Measurements from ENCODE around the gene MAP4K3.

Gene MAP4K3

DNA sequence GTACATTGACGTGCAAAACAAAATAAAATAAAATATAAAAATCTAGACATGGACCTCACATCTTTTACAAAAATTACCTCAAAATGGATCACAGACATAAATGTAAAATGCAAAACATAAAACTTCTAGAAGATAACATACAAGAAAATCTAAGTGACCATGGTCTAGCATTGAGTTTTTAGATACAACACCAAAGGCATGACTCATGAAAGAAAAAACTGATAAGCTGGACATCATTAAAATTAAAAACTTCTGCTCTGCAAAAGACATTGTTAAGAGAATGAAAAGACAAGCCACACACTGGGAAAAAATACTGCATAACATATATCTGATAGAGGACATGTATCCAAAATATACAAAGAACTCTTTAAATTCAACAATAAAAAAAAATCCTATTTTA is 14.4 kb downstream of the MAP4K3 start:
- CTCF ChIA-PET, result no interaction called here
- TF ChIP-seq SP1 (IDR thresholded peaks at IDR 0.05), result no peak
- no peak for TF ChIP-seq FOXM1 (IDR thresholded peaks at IDR 0.05; ENCODE audit: borderline replicate concordance)
- TF ChIP-seq SUZ12 (IDR thresholded peaks at IDR 0.05), result no peak
- no peak for TF ChIP-seq LEF1 (IDR thresholded peaks at IDR 0.05; ENCODE audit: borderline replicate concordance)
- TF ChIP-seq NFRKB (IDR thresholded peaks at IDR 0.05), result no peak
- no peak for TF ChIP-seq ARNT (IDR thresholded peaks at IDR 0.05)
- no peak for TF ChIP-seq FOXK2 (IDR thresholded peaks at IDR 0.05)
- no peak for TF ChIP-seq BHLHE40 (IDR thresholded peaks at IDR 0.05; ENCODE audit: borderline replicate concordance)
- no peak for TF ChIP-seq FOXA1 (IDR thresholded peaks at IDR 0.05)
- no peak for TF ChIP-seq ELF4 (IDR thresholded peaks at IDR 0.05)
- no peak for TF ChIP-seq TARDBP (IDR thresholded peaks at IDR 0.05)
- POLR2A ChIA-PET, result no interaction called here
- DNase-seq (ENCODE audit: extremely low spot score), result no peak

DNA sequence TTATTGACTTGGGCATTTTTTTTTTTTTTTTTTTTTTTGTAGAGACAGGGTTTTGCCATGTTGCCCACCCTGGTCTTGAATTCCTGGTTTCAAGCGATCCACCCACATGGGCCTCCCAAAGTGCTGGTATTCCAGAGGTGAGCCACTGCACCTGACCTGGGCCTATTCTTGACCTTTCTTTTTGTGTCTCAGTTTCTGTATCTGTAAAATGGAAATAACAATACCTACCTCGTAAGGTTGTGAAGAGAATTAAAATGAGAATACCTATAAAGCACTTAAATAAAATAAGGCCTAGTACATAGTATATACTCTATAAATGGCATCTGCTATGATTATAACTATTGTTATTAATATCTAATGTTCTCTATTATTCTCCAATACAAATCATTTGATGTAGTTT is 15.7 kb downstream of the MAP4K3 start:
- ChIA-PET CTCF (no interaction called here), POLR2A (no interaction called here)

DNA sequence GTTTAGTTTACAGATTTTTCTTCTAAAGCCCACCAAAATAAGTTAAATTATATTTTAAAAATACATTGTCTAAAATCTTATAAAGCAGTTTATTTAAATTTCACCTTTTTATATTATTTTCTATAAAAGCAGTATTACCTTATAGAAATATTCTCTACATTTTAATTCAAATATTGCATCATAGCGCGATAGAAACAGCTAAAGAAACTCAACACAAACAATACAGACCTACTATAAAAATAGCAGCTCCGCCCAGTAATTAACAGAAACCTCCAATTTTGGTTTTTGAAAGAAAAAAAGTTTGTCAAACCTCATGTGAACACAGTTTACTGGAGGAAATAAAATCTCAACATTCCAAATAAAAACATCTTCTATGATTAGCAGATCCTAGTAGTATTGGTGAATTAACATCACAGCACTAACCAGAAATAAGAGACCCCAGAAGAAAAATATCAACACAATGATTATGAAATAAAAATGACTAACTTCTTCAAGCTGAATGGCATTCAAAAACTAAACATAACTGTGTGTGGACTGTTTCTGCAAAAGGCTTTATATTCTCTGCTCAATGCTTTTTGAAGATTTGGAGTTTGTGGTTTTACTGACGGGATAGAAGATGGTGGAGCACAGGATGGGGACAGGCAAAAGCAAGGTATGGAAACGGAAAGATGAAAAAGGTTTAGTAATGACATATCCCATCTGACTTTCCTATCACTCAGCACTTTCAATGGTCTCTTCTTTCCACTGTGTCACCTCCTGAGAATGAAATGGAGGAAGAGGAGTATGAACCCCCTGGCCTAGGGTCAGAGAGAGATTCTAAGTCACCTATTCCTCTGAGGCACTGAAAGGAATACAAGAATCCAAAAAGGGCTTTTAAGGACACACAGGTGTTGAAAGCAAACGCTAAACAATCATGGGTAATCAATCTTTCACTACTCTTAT is 17.5 kb downstream of the MAP4K3 start:
- DNase-seq (ENCODE audit: extremely low spot score), result no peak
- TF ChIP-seq ZNF384 (IDR thresholded peaks at IDR 0.05) (no peak), TARDBP (IDR thresholded peaks at IDR 0.05) (no peak), HDGF (IDR thresholded peaks at IDR 0.05; ENCODE audit: borderline replicate concordance) (no peak), FOXK2 (IDR thresholded peaks at IDR 0.05) (no peak), FOXA1 (IDR thresholded peaks at IDR 0.05) (no peak), BHLHE40 (IDR thresholded peaks at IDR 0.05; ENCODE audit: borderline replicate concordance) (no peak), SUZ12 (IDR thresholded peaks at IDR 0.05) (no peak), ARNT (IDR thresholded peaks at IDR 0.05) (no peak), CTBP1 (IDR thresholded peaks at IDR 0.05; ENCODE audit: borderline replicate concordance) (no peak)
- TF ChIP-seq, protein P1, sequence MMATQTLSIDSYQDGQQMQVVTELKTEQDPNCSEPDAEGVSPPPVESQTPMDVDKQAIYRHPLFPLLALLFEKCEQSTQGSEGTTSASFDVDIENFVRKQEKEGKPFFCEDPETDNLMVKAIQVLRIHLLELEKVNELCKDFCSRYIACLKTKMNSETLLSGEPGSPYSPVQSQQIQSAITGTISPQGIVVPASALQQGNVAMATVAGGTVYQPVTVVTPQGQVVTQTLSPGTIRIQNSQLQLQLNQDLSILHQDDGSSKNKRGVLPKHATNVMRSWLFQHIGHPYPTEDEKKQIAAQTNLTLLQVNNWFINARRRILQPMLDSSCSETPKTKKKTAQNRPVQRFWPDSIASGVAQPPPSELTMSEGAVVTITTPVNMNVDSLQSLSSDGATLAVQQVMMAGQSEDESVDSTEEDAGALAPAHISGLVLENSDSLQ (IDR thresholded peaks at IDR 0.05), result no peak
- CTCF ChIA-PET, result interaction anchor here (0.6 kb wide), 1 partner anchor 43 kb away, joined by 3 read pairs; no protein-coding TSS in a partner anchor
- POLR2A ChIA-PET, result no interaction called here

More for the DNA sequence above, 15.7 kb downstream of the MAP4K3 start:
- no peak for TF ChIP-seq LEF1 (IDR thresholded peaks at IDR 0.05; ENCODE audit: borderline replicate concordance)
- DNase-seq (ENCODE audit: extremely low spot score), result no peak

DNA sequence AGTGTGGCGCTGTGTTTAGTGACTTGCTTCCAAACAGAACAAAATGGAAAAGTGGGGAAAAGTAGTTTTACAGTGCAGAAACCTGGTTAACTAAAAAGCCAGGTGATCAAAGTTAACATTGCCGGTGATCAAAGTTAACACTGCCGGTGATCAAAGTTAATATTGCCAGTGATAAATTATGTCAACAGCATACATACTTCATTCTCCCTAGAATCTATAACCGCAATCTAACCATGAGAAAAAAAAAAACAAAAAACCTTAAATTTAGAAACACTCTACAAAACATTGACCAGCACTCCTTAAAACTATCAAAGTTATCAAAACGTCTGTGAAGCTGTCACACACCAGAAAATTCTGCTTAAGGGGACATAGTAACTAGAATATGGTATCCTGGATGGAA is 18.6 kb downstream of the MAP4K3 start:
- POLR2A ChIA-PET, result no interaction called here
- DNase-seq (ENCODE audit: extremely low spot score), result no peak
- CTCF ChIA-PET, result interaction anchor here (0.5 to 0.6 kb wide), 3 partner anchors 42 to 1051 kb away, joined by 3 read pairs; no protein-coding TSS in a partner anchor
- no peak for TF ChIP-seq CTBP1 (IDR thresholded peaks at IDR 0.05; ENCODE audit: borderline replicate concordance)
- TF ChIP-seq, protein P1 (IDR thresholded peaks at IDR 0.05), result peak; percentile 1; the same call in 1 of the 2 replicates
- TF ChIP-seq ARNT (IDR thresholded peaks at IDR 0.05), result no peak
- TF ChIP-seq ZNF384 (IDR thresholded peaks at IDR 0.05), result no peak
- TF ChIP-seq FOXK2 (IDR thresholded peaks at IDR 0.05), result no peak
- TF ChIP-seq BHLHE40 (IDR thresholded peaks at IDR 0.05; ENCODE audit: borderline replicate concordance), result no peak

DNA sequence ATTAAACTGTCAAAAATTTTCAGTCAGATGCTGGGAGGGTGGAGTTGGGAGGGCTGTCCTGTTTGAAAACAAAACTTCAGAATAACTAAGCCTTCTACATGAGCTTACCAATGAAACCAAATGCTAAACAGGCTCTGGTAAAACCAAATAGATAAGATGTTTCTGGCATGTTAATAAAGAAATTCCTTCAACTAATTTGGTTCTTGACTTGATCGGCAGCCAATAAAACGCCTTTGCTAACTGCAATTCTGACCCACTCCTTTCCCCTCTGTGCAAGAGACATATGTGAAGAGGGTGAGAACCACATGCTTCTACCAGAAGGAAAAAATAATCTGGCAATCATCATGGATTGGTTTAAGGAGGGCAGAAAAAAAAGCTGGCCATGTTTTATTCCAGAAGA is 20.9 kb downstream of the MAP4K3 start:
- CTCF ChIA-PET, result no interaction called here
- POLR2A ChIA-PET, result no interaction called here
- no peak for DNase-seq (ENCODE audit: extremely low spot score)
- TF ChIP-seq L3MBTL2 (conservative IDR thresholded peaks at IDR 0.05), result no peak
- TF ChIP-seq, protein P1 (IDR thresholded peaks at IDR 0.05), result 0 out of 2 replicates have a peak, but pooled peaks have one; percentile 15

DNA sequence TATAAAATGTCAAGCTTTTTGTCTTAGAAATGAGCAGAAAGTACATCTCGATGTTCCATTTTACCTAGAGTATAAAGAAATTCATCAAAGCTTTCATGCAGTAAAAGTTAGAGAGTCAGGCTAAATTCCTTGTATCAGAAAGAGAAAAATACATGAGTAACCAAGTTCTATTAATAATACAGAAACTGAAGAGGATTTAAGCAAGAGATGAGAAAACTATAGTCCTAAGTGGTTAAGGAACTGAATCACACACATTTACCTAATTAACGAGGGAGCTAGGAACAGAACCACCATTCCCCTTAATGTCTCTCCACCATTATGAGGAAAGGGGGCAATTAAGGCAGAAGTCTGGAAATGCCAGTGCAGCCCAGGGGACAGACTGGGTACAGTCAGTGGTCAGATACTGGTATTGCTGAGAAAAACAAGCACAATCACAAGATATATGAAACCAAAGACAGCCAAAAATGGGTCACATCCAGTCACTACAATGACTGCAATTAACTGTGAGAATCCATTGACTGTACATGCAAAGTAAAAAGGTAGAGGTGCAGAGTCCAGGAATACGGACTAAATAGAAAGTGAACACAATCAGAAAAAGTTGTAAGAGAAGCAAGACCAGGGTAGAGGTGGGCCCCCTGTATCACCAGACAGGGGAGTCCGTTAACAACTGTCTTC is 23.9 kb downstream of the MAP4K3 start:
- TF ChIP-seq FOXK2 (IDR thresholded peaks at IDR 0.05) (no peak), TARDBP (IDR thresholded peaks at IDR 0.05) (no peak), L3MBTL2 (conservative IDR thresholded peaks at IDR 0.05) (no peak), ZNF384 (IDR thresholded peaks at IDR 0.05) (no peak), BHLHE40 (IDR thresholded peaks at IDR 0.05; ENCODE audit: borderline replicate concordance) (no peak), LEF1 (IDR thresholded peaks at IDR 0.05; ENCODE audit: borderline replicate concordance) (no peak), ELF4 (IDR thresholded peaks at IDR 0.05) (no peak), SUZ12 (IDR thresholded peaks at IDR 0.05) (no peak), FOXM1 (IDR thresholded peaks at IDR 0.05; ENCODE audit: borderline replicate concordance) (no peak), SP1 (IDR thresholded peaks at IDR 0.05) (no peak), FOXA1 (IDR thresholded peaks at IDR 0.05) (no peak)
- ChIA-PET POLR2A (no interaction called here), CTCF (no interaction called here)
- no peak for DNase-seq (ENCODE audit: extremely low spot score)
